IMR-90 (cell line): ENCODE results near the gene AK2. TPM values are rescaled to one million over a fixed set of nuclear protein-coding genes. Genes with fewer than 3 reads are reported as not detected.

Source experiments
- ATAC-seq: fragments of 200-7000 bp; cut with Tn5 transposase; 2 replicates; pipeline ENCODE4 v1.9.1; 2020; ENCODE audit warnings: low read depth, mild to moderate bottlenecking, moderate library complexity
- BruUV-seq: library from RNA; stranded (reverse); fragments of 400-500 nt; replicated peaks from 2 replicates; lab custom pipeline; 2021; lab: Mats Ljungman, UMichigan
- CTCF ChIA-PET: fragments of 300-600 bp; formaldehyde crosslinking; extraction: SDS; loops from one replicate; lab custom pipeline; 2021; ENCODE audit warnings: antibody characterized with exemption; lab: Yijun Ruan, JAX
- POLR2A ChIA-PET: fragments of 300-600 bp; sonication (Branson Sonifier 250); formaldehyde crosslinking; loops from one replicate; lab custom pipeline; 2022; ENCODE audit warnings: antibody characterized with exemption; ENCODE audit not compliant: unreplicated experiment; lab: Charles Lee
- DNase-seq: peaks from one replicate; pipeline ENCODE4 v3.0.0; 2013
- H2AFZ ChIP-seq: replicated peaks from 2 replicates; pipeline ENCODE3; 2013; ENCODE audit warnings: low read length, mild to moderate bottlenecking; ENCODE audit not compliant: poor library complexity
- H2AK5ac ChIP-seq: 2 replicates; pipeline ENCODE4 v1.6.1; 2013; ENCODE audit warnings: low read depth, low read length, inconsistent platforms
- H2AK9ac ChIP-seq: replicated peaks from 2 replicates; pipeline ENCODE3; 2013; ENCODE audit warnings: mild to moderate bottlenecking, low read depth, low read length, moderate library complexity; ENCODE audit not compliant: poor library complexity
- H2BK120ac ChIP-seq: 2 replicates; pipeline ENCODE4 v1.6.1; 2013; ENCODE audit warnings: low read depth, low read length, inconsistent platforms
- H2BK15ac ChIP-seq: 3 replicates; pipeline ENCODE4 v1.6.1; 2013; ENCODE audit warnings: low read depth, low read length, inconsistent platforms
- H2BK20ac ChIP-seq: 2 replicates; pipeline ENCODE4 v1.6.1; 2013; ENCODE audit warnings: low read depth, mild to moderate bottlenecking, inconsistent platforms, low read length, moderate library complexity
- H2BK5ac ChIP-seq: 2 replicates; pipeline ENCODE4 v1.6.1; 2013; ENCODE audit warnings: mild to moderate bottlenecking, low read depth, low read length, inconsistent platforms; ENCODE audit not compliant: poor library complexity, severe bottlenecking
- H3K14ac ChIP-seq: replicated peaks from 2 replicates; pipeline ENCODE4 v1.6.1; 2013; ENCODE audit warnings: low read depth, low read length, inconsistent platforms
- H3K18ac ChIP-seq: 2 replicates; pipeline ENCODE4 v1.6.1; 2013; ENCODE audit warnings: low read depth, low read length, control low read depth
- H3K23ac ChIP-seq: 2 replicates; pipeline ENCODE4 v1.6.1; 2013; ENCODE audit warnings: low read depth, low read length, inconsistent platforms
- H3K27ac ChIP-seq: 2 replicates; pipeline ENCODE4 v1.5.1; 2013; ENCODE audit warnings: mild to moderate bottlenecking, control low read depth, low read length; ENCODE audit not compliant: insufficient read depth
- H3K27me3 ChIP-seq: 2 replicates; pipeline ENCODE4 v1.6.1; 2013; ENCODE audit warnings: low read length; ENCODE audit not compliant: control insufficient read depth, insufficient read depth
- H3K36me3 ChIP-seq: 2 replicates; pipeline ENCODE4 v1.6.1; 2013; ENCODE audit warnings: low read length, mixed read lengths; ENCODE audit not compliant: control insufficient read depth, insufficient read depth
- H3K4ac ChIP-seq: 2 replicates; pipeline ENCODE4 v1.6.1; 2013; ENCODE audit warnings: low read depth, low read length, inconsistent platforms
- H3K4me1 ChIP-seq: 2 replicates; pipeline ENCODE4 v1.6.1; 2013; ENCODE audit warnings: low read length, mixed read lengths; ENCODE audit not compliant: control insufficient read depth, insufficient read depth
- H3K4me2 ChIP-seq: 2 replicates; pipeline ENCODE4 v1.6.1; 2013; ENCODE audit warnings: low read depth, mild to moderate bottlenecking, control low read depth, low read length, moderate library complexity
- H3K4me3 ChIP-seq: 2 replicates; pipeline ENCODE4 v1.5.1; 2013; ENCODE audit warnings: low read depth, mild to moderate bottlenecking, control low read depth, low read length, moderate library complexity; ENCODE audit not compliant: insufficient read depth
- H3K56ac ChIP-seq: 2 replicates; pipeline ENCODE4 v1.6.1; 2013; ENCODE audit warnings: low read length, inconsistent platforms; ENCODE audit not compliant: insufficient read depth; ENCODE audit errors: extremely low read depth
- H3K79me1 ChIP-seq, 2 experiments: 2 replicates each; pipeline ENCODE4 v1.6.1; 2013; ENCODE audit warnings: low read length in 2 of 2, inconsistent platforms in 1 of 2, low read depth in 1 of 2
- H3K9ac ChIP-seq: 2 replicates; pipeline ENCODE4 v1.6.1; 2013; ENCODE audit warnings: low read depth, low read length, control low read depth
- H3K9me1 ChIP-seq: 2 replicates; pipeline ENCODE4 v1.6.1; 2013; ENCODE audit warnings: low read length, inconsistent platforms; ENCODE audit not compliant: insufficient read depth
- H3K9me3 ChIP-seq: 2 replicates; pipeline ENCODE4 v1.6.1; 2013; ENCODE audit warnings: low read length; ENCODE audit not compliant: control insufficient read depth, insufficient read depth
- H4K20me1 ChIP-seq: 2 replicates; pipeline ENCODE4 v1.6.1; 2013; ENCODE audit warnings: low read length, inconsistent platforms; ENCODE audit not compliant: insufficient read depth
- H4K5ac ChIP-seq: 2 replicates; pipeline ENCODE4 v1.6.1; 2013; ENCODE audit warnings: mild to moderate bottlenecking, low read depth, low read length, control low read depth
- H4K8ac ChIP-seq, 2 experiments: 2 replicates each; pipeline ENCODE4 v1.6.1; 2013; ENCODE audit warnings: low read depth in 2 of 2, low read length in 2 of 2, control low read depth in 1 of 2, inconsistent platforms in 1 of 2
- H4K91ac ChIP-seq: 2 replicates; pipeline ENCODE4 v1.6.1; 2013; ENCODE audit warnings: low read depth, low read length, inconsistent platforms; ENCODE audit not compliant: insufficient read depth
- RFX5 ChIP-seq: IDR thresholded peaks from 2 replicates; pipeline ENCODE4 v1.8.0; 2012; ENCODE audit warnings: low read depth, mild to moderate bottlenecking, low read length, moderate library complexity
- WGBS, 2 experiments: methylation state at CpG; one replicate each; pipeline versions ENCODE4 v1.1.5 to v1.1.7; 2013; ENCODE audit warnings: missing lambda C conversion rate in 2 of 2; ENCODE audit not compliant: insufficient read length in 1 of 2; ENCODE audit errors: extremely low coverage in 2 of 2; 5-methylcytosine and 5-hydroxymethylcytosine counted together
- dilution Hi-C: fragments of 300-500 bp; cut with HindIII; formaldehyde crosslinking; loops from one replicate; pipeline ENCODE4 v1.14.3; 2018; ENCODE audit warnings: low sequenced_read_pairs; ENCODE audit not compliant: unreplicated experiment
- in situ Hi-C: fragments of 300-500 bp; cut with MboI; formaldehyde crosslinking; loops from 3 replicates; pipeline ENCODE4 v1.14.3; 2019; ENCODE audit warnings: low sequenced_read_pairs, inconsistent platforms, mixed read lengths
- intact Hi-C: fragments of 100-400 bp; cut with micrococcal nuclease; formaldehyde crosslinking; loops from 2 replicates; pipeline ENCODE4 v1.10.0; 2022
- polyA plus RNA-seq, 3 experiments: library from polyadenylated mRNA; depleted of rRNA; stranded (reverse); fragments of >200 nt; gene quantifications; 2 replicates each; pipeline ENCODE4 v1.2.3, GENCODE V29; 2012; ENCODE audit warnings: low replicate concordance in 1 of 3
- total RNA-seq: library from RNA; depleted of rRNA; stranded (reverse); fragments of >200 nt; gene quantifications from 2 replicates; pipeline ENCODE4 v1.2.3, GENCODE V29; 2012

Gene AK2
- total and polyA plus RNA-seq, 2 of the 4 experiments (the other 2 are of a cell fraction): 118 to 203 TPM

- H3K9ac ChIP-seq: no peak overlapping the region
- no peak overlapping the region for H2BK5ac ChIP-seq
- no peak overlapping the region for H2BK20ac ChIP-seq
- in situ Hi-C loops (no loop called here), dilution Hi-C loops (no loop called here), intact Hi-C loops (no loop called here)
- peaks cover 40% of the 10 kb centered on the region for H3K36me3 ChIP-seq
- no CpG with 5 or more reads among the region's 1 CpG for WGBS, 2 experiments
- BruUV-seq: no TSS peak
- CTCF ChIA-PET: no interaction called here
- H2AK5ac ChIP-seq: no peak overlapping the region
- peaks cover 3% of the 10 kb centered on the region; the same call in 1 of the 2 replicates for H3K4me1 ChIP-seq
- H4K91ac ChIP-seq: no peak overlapping the region
- H3K4me2 ChIP-seq: no peak overlapping the region
- H2BK120ac ChIP-seq: no peak overlapping the region
- H3K4me3 ChIP-seq: no peak overlapping the region
- H3K56ac ChIP-seq: no peak overlapping the region
- H3K23ac ChIP-seq: no peak overlapping the region
- no peak overlapping the region for H4K8ac ChIP-seq
- H4K20me1 ChIP-seq: no peaks in the 10 kb centered on the region
- no peak overlapping the region for H3K27ac ChIP-seq
- ATAC-seq: no peak
- H3K14ac ChIP-seq: no peak overlapping the region
- no peak overlapping the region for H2BK15ac ChIP-seq
- TF ChIP-seq RFX5: no peak
- H3K79me1 ChIP-seq: peaks cover 3 to 14% of the 10 kb centered on the region in 2 experiments; a peak in 3 of 4 replicates
- H2AFZ ChIP-seq: no peak overlapping the region
- H4K5ac ChIP-seq: no peak overlapping the region
- DNase-seq: no peak
- POLR2A ChIA-PET: no interaction called here
- no peaks in the 10 kb centered on the region for H3K9me3 ChIP-seq
- no peak overlapping the region for H2AK9ac ChIP-seq
- H3K9me1 ChIP-seq: peaks cover 5% of the 10 kb centered on the region
- no peaks in the 10 kb centered on the region for H3K27me3 ChIP-seq
- H3K4ac ChIP-seq: no peak overlapping the region
- H3K18ac ChIP-seq: no peak overlapping the region
These were observed 22.9 kb downstream of the AK2 start for GRCh38 chr1:33013791-33014190.
